Caco-2 (cell line): ENCODE data around the gene TTLL11. TPM values are rescaled to one million over a fixed set of nuclear protein-coding genes. Genes with fewer than 3 reads are reported as not detected.

Experiments used
- BruUV-seq: library from RNA; stranded (reverse); fragments of 400-500 nt; replicated peaks from 2 replicates; lab custom pipeline; 2021; lab: Mats Ljungman, UMichigan
- CTCF ChIA-PET: fragments of 300-600 bp; sonication (Branson Sonifier 250); formaldehyde crosslinking; loops from one replicate; lab custom pipeline; 2022; ENCODE audit warnings: antibody characterized with exemption; lab: Charles Lee
- POLR2A ChIA-PET: fragments of 300-600 bp; sonication (Branson Sonifier 250); formaldehyde crosslinking; loops from one replicate; lab custom pipeline; 2022; ENCODE audit warnings: antibody characterized with exemption; lab: Charles Lee
- DNase-seq, 2 experiments: peaks; one replicate each; pipeline versions ENCODE4 v3.0.0 to v3.0.0-alpha.2; 2020 to 2022
- H3K27me3 ChIP-seq: replicated peaks from 2 replicates; pipeline ENCODE4 v1.6.0; 2011; ENCODE audit warnings: low read length; ENCODE audit not compliant: control insufficient read depth, insufficient read depth
- H3K36me3 ChIP-seq: 2 replicates; pipeline ENCODE4 v1.5.1; 2011; ENCODE audit warnings: low read length; ENCODE audit not compliant: control insufficient read depth, insufficient read depth
- H3K4me1 ChIP-seq: fragments of 250-450 bp; sonication (Bioruptor Pico); 2 replicates; pipeline ENCODE4 v1.5.1; 2020; ENCODE audit warnings: mild to moderate bottlenecking
- H3K4me3 ChIP-seq: 2 replicates; pipeline ENCODE4 v1.5.1; 2011; ENCODE audit warnings: low read depth, mild to moderate bottlenecking, control low read depth, low read length
- H3K9me3 ChIP-seq: fragments of 250-450 bp; sonication (Bioruptor Pico); 2 replicates; pipeline ENCODE4 v1.5.1; 2020; ENCODE audit warnings: mild to moderate bottlenecking, moderate library complexity
- H3K27ac Mint-ChIP-seq: one replicate; pipeline ENCODE4 v1.8.0; 2022; ENCODE audit warnings: mixed read lengths; ENCODE audit not compliant: unreplicated experiment
- H3K27me3 Mint-ChIP-seq: one replicate; pipeline ENCODE4 v1.8.0; 2022; ENCODE audit warnings: mixed read lengths; ENCODE audit not compliant: insufficient read depth, unreplicated experiment
- H3K36me3 Mint-ChIP-seq: one replicate; pipeline ENCODE4 v1.8.0; 2022; ENCODE audit warnings: mild to moderate bottlenecking, mixed read lengths; ENCODE audit not compliant: insufficient read depth, unreplicated experiment
- H3K4me1 Mint-ChIP-seq: one replicate; pipeline ENCODE4 v1.8.0; 2022; ENCODE audit warnings: low read depth, mixed read lengths; ENCODE audit not compliant: unreplicated experiment
- H3K4me3 Mint-ChIP-seq: one replicate; pipeline ENCODE4 v1.8.0; 2022; ENCODE audit warnings: mild to moderate bottlenecking, moderate library complexity, mixed read lengths; ENCODE audit not compliant: unreplicated experiment
- H3K9me3 Mint-ChIP-seq: one replicate; pipeline ENCODE4 v1.8.0; 2022; ENCODE audit warnings: mixed read lengths; ENCODE audit not compliant: unreplicated experiment
- CTCF ChIP-seq, 2 experiments: fragments of 200-600 bp in 1 of 2; IDR thresholded peaks; 1 replicate in 1 of 2; 2 replicates in 1 of 2; pipeline versions ENCODE4 v1.5.1 to v1.8.0; 2011 to 2022; ENCODE audit warnings: antibody characterized with exemption in 1 of 2, control low read depth in 1 of 2, inconsistent platforms in 1 of 2, low read depth in 1 of 2, low read length in 1 of 2, mild to moderate bottlenecking in 1 of 2, moderate library complexity in 1 of 2; ENCODE audit not compliant: insufficient read depth in 1 of 2, severe bottlenecking in 1 of 2, unreplicated experiment in 1 of 2
- intact Hi-C: fragments of 100-400 bp; cut with micrococcal nuclease; formaldehyde crosslinking; loops from one replicate; pipeline ENCODE4 v1.10.0; 2022; ENCODE audit not compliant: unreplicated experiment
- total RNA-seq: library from RNA; stranded (reverse); gene quantifications from 2 replicates; pipeline ENCODE4 v1.2.3, GENCODE V29; 2022

Gene TTLL11
- total RNA-seq, 1 experiment from 2014 or later = 4.4 TPM

- Mint-ChIP-seq H3K27ac (no peak overlapping the region), H3K4me3 (no peak overlapping the region), H3K4me1 (no peaks in the 10 kb centered on the region), H3K9me3 (no peaks in the 10 kb centered on the region), H3K27me3 (no peaks in the 10 kb centered on the region), H3K36me3 (no peaks in the 10 kb centered on the region)
- no peak for TF ChIP-seq CTCF (IDR thresholded peaks at IDR 0.05; ENCODE audit: insufficient read depth in 1 of 2, low read depth in 1 of 2, low read length in 1 of 2, severe bottlenecking in 1 of 2, unreplicated experiment in 1 of 2)
- DNase-seq = peak in 1 of 2 experiments; percentile 27
- H3K36me3 ChIP-seq = no peaks in the 10 kb centered on the region; the same call in 1 of the 2 replicates
- no peaks in the 10 kb centered on the region; the same call in 1 of the 2 replicates for H3K9me3 ChIP-seq
- BruUV-seq = no TSS peak
- H3K4me3 ChIP-seq = no peak overlapping the region
- CTCF ChIA-PET = no interaction called here
- no peaks in the 10 kb centered on the region for H3K4me1 ChIP-seq
- no peaks in the 10 kb centered on the region for H3K27me3 ChIP-seq
- POLR2A ChIA-PET = no interaction called here
- intact Hi-C loops = no loop called here
Observed at GRCh38 chr9:121781701-121782464, 311.2 kb downstream of the TTLL11 start.

- CTCF ChIA-PET = no interaction called here
- BruUV-seq = no TSS peak
- intact Hi-C loops = no loop called here
- DNase-seq = peak in 1 of 2 experiments; percentile 14
- no peak for TF ChIP-seq CTCF (IDR thresholded peaks at IDR 0.05; ENCODE audit: insufficient read depth in 1 of 2, low read depth in 1 of 2, low read length in 1 of 2, severe bottlenecking in 1 of 2, unreplicated experiment in 1 of 2)
- Mint-ChIP-seq H3K9me3 (no peaks in the 10 kb centered on the region), H3K4me1 (no peaks in the 10 kb centered on the region), H3K27ac (no peak overlapping the region), H3K36me3 (peaks cover 3% of the 10 kb centered on the region), H3K4me3 (no peak overlapping the region), H3K27me3 (no peaks in the 10 kb centered on the region)
- Histone ChIP-seq H3K4me1 (no peaks in the 10 kb centered on the region), H3K4me3 (no peak overlapping the region), H3K27me3 (no peaks in the 10 kb centered on the region), H3K36me3 (no peaks in the 10 kb centered on the region; the same call in 1 of the 2 replicates), H3K9me3 (no peaks in the 10 kb centered on the region; the same call in 1 of the 2 replicates)
- POLR2A ChIA-PET = no interaction called here
Observed at GRCh38 chr9:121781145-121781548, 312.0 kb downstream of the TTLL11 start.

- H3K36me3 ChIP-seq = no peaks in the 10 kb centered on the region; the same call in 1 of the 2 replicates
- CTCF ChIA-PET = no interaction called here
- H3K27ac Mint-ChIP-seq = no peak overlapping the region
Observed at GRCh38 chr9:121780177-121781040, 312.7 kb downstream of the TTLL11 start.

More at GRCh38 chr9:121780177-121781040, 312.7 kb downstream of the TTLL11 start:
- peak in 1 of 2 experiments; percentile 23 for DNase-seq
- POLR2A ChIA-PET = no interaction called here
- Mint-ChIP-seq H3K4me1 (no peaks in the 10 kb centered on the region), H3K27me3 (no peaks in the 10 kb centered on the region), H3K36me3 (peaks cover 6% of the 10 kb centered on the region), H3K9me3 (no peaks in the 10 kb centered on the region), H3K4me3 (no peak overlapping the region)
- TF ChIP-seq CTCF (IDR thresholded peaks at IDR 0.05; ENCODE audit: insufficient read depth in 1 of 2, low read depth in 1 of 2, low read length in 1 of 2, severe bottlenecking in 1 of 2, unreplicated experiment in 1 of 2) = no peak
- H3K27me3 ChIP-seq = no peaks in the 10 kb centered on the region
- no TSS peak for BruUV-seq
- no peak overlapping the region for H3K4me3 ChIP-seq
- no peaks in the 10 kb centered on the region; the same call in 1 of the 2 replicates for H3K9me3 ChIP-seq
- H3K4me1 ChIP-seq = no peaks in the 10 kb centered on the region
- intact Hi-C loops = no loop called here
